ENCODE data around the gene GTF2IRD1. TPM values are rescaled to one million over a fixed set of nuclear protein-coding genes. Genes with fewer than 3 reads are reported as not detected.
"Not testable (repeated sequence)": the region's sequence is repeated elsewhere in the genome, so short reads cannot be mapped to it uniquely, and the experiment has no call there.

The GTF2IRD1 gene
- polyA plus RNA-seq, 3 donors = not detected

DNA sequence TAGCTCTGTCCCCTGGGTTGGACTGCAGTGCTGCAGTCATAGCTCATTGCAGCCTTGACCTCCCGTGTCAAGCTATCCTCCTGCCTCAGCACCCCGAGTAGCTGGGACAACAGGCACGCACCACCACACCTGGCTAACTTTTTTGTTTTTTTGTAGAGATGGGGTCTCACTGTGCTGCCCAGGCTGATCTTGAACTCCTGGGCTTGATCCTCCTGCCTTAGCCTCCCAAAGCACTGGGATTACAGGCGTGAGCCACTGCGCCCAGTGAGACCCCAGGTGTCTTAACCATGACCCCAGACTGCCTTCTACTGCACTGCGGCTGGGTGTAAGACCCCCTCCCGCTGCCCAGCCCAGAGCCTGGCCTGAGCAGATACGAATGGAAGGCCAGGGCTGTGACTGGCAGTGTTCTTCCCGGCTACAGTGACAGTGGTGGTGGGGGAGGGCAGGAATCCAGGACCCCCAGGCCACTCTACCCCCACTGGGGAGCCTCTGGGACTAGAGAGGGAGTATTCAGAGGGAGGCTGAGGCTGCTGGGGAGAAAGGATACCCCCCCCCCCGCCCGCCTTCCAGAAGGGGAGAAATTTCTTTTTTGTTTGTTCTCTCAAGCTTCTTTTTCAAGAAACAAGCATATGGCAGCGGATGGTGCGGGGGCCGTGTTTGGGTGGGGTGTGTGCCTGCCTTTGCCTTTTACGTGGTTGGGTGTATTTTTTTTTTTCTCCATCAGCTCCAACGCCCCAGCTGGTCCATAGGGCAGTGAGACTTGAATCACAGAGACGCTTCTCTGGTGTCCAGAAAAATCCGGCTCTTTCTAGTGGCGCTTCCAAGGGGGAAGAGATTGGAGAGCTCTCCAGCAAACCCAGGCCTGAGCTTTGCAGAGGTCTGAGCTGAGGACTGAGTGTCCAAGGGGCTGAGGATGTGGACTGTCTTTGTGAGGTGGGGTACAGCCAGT lies 36.6 kb downstream of the GTF2IRD1 start:
- H3K27ac Mint-ChIP-seq = no peak overlapping the region
- no peaks in the 10 kb centered on the region for H4K20me1 ChIP-seq (ENCODE audit: insufficient read depth, low read length)
- H3K4me2 ChIP-seq (replicated peaks; ENCODE audit: extremely low read depth, low read length, poor library complexity, severe bottlenecking) = no peak overlapping the region
- intact Hi-C loops (cut with micrococcal nuclease) = loop anchor here in 1 of 2 donors (5.0 kb wide), 1 partner anchor 38 kb away; the partner anchor contains the start of gene GTF2IRD1
- no peak for DNase-seq
- no peaks in the 10 kb centered on the region for H3K79me2 ChIP-seq (ENCODE audit: insufficient read depth, low read length)
- H3K9ac ChIP-seq (ENCODE audit: insufficient read depth, low read length, poor library complexity, severe bottlenecking) = no peak overlapping the region
- no peaks in the 10 kb centered on the region for H3K4me1 Mint-ChIP-seq
- H3K36me3 ChIP-seq (replicated peaks in 1 of 2; ENCODE audit: control insufficient read depth in 1 of 2, insufficient read depth in 2 of 2, low read length in 2 of 2) = no peaks in the 10 kb centered on the region
- H3K9me3 Mint-ChIP-seq = peaks cover 0 to 7% (median 0%) of the 10 kb centered on the region in 7 donors
- H3K27me3 ChIP-seq (ENCODE audit: control insufficient read depth in 2 of 2, insufficient read depth in 2 of 2, low read length in 2 of 2) = no peaks in the 10 kb centered on the region
- no peak overlapping the region for H3K4me3 Mint-ChIP-seq
- no peak overlapping the region for H3K4me3 ChIP-seq (replicated peaks in 1 of 3; ENCODE audit: low read depth in 2 of 3, low read length in 3 of 3)
- TF ChIP-seq, protein P1, sequence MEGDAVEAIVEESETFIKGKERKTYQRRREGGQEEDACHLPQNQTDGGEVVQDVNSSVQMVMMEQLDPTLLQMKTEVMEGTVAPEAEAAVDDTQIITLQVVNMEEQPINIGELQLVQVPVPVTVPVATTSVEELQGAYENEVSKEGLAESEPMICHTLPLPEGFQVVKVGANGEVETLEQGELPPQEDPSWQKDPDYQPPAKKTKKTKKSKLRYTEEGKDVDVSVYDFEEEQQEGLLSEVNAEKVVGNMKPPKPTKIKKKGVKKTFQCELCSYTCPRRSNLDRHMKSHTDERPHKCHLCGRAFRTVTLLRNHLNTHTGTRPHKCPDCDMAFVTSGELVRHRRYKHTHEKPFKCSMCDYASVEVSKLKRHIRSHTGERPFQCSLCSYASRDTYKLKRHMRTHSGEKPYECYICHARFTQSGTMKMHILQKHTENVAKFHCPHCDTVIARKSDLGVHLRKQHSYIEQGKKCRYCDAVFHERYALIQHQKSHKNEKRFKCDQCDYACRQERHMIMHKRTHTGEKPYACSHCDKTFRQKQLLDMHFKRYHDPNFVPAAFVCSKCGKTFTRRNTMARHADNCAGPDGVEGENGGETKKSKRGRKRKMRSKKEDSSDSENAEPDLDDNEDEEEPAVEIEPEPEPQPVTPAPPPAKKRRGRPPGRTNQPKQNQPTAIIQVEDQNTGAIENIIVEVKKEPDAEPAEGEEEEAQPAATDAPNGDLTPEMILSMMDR (IDR thresholded peaks at IDR 0.05) = no peak
- H3K4me1 ChIP-seq (ENCODE audit: control insufficient read depth in 1 of 2, insufficient read depth in 2 of 2, low read length in 2 of 2) = no peaks in the 10 kb centered on the region
- peaks cover 2 to 5% (median 3%) of the 10 kb centered on the region in 3 donors for H3K27me3 Mint-ChIP-seq (ENCODE audit: low read depth in 3 of 3)
- no peaks in the 10 kb centered on the region for H3K9me3 ChIP-seq (replicated peaks in 1 of 2; ENCODE audit: control insufficient read depth in 1 of 2, insufficient read depth in 1 of 2, low read length in 2 of 2)
- no peak overlapping the region for H2AFZ ChIP-seq (ENCODE audit: insufficient read depth, low read depth, low read length, poor library complexity, severe bottlenecking)
- H3K36me3 Mint-ChIP-seq = no peaks in the 10 kb centered on the region
- H3K27ac ChIP-seq (ENCODE audit: low read depth in 1 of 2, low read length in 2 of 2) = no peak overlapping the region
- WGBS (ENCODE audit: insufficient coverage) = 92% methylated on average over 5 of the region's 19 CpGs

DNA sequence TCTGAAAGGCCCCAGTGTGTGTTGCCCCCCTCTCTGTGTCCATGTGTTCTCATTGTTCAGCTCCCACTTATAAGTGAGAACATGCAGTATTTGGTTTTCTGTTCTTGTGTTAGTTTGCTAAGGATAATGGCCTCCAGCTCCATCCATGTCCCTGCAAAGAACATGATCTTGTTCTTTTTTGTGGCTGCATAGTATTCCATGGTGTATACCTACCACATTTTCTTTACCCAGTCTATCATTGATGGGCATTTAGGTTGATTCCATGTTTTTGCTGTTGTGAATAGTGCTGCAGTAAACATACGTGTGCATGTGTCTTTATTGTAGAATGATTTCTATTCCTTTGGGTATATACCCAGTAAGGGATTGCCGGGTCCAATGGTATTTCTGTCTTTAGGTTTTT lies 37.8 kb downstream of the GTF2IRD1 start:
- not testable (repeated sequence) for H3K9me3 Mint-ChIP-seq; H3K4me1 ChIP-seq (ENCODE audit: control insufficient read depth in 1 of 2, insufficient read depth in 2 of 2, low read length in 2 of 2); H3K27me3 Mint-ChIP-seq (ENCODE audit: low read depth in 3 of 3); H3K4me1 Mint-ChIP-seq; DNase-seq; H3K9me3 ChIP-seq (replicated peaks in 1 of 2; ENCODE audit: control insufficient read depth in 1 of 2, insufficient read depth in 1 of 2, low read length in 2 of 2); H3K9ac ChIP-seq (ENCODE audit: insufficient read depth, low read length, poor library complexity, severe bottlenecking); H3K4me3 ChIP-seq (replicated peaks in 1 of 3; ENCODE audit: low read depth in 2 of 3, low read length in 3 of 3); H3K36me3 ChIP-seq (replicated peaks in 1 of 2; ENCODE audit: control insufficient read depth in 1 of 2, insufficient read depth in 2 of 2, low read length in 2 of 2); H3K27me3 ChIP-seq (ENCODE audit: control insufficient read depth in 2 of 2, insufficient read depth in 2 of 2, low read length in 2 of 2); H3K4me2 ChIP-seq (replicated peaks; ENCODE audit: extremely low read depth, low read length, poor library complexity, severe bottlenecking); H3K27ac Mint-ChIP-seq; H3K27ac ChIP-seq (ENCODE audit: low read depth in 1 of 2, low read length in 2 of 2); H2AFZ ChIP-seq (ENCODE audit: insufficient read depth, low read depth, low read length, poor library complexity, severe bottlenecking); H4K20me1 ChIP-seq (ENCODE audit: insufficient read depth, low read length); H3K4me3 Mint-ChIP-seq; H3K79me2 ChIP-seq (ENCODE audit: insufficient read depth, low read length); H3K36me3 Mint-ChIP-seq
- intact Hi-C loops (cut with micrococcal nuclease) = loop anchor here in 1 of 2 donors (5.0 kb wide), 1 partner anchor 39 kb away; the partner anchor contains the start of gene GTF2IRD1
- no CpG with 5 or more reads among the region's 2 CpGs for WGBS (ENCODE audit: insufficient coverage)

All from CD14-positive monocyte (primary cell).